ENCODE data around the gene MCF2L.
A peak's percentile ranks its signal among the peaks of the same experiment; 100 is the strongest.
"Not testable (repeated sequence)": the region's sequence is repeated elsewhere in the genome, so short reads cannot be mapped to it uniquely, and the experiment has no call there.

Gene MCF2L

DNA sequence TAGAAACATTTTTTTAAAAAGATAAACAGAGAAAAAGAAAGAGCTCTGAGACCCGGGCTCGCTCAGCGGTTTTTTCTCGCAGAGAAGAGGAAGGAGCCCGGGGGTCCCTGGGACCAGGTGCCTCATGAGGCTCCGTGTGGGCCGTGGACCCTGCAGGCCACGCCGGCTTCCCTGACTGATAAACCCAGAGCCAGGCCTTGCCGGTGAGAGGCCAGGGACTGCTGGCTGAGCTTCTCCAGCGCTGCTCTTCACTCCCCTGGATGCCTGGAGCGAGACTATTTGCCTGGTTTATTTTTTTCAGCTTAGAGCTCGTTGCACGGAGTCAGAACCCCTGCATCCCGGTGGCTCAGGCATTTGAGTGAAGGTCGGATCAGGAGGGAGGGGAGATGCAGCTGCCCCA lies 83.2 kb downstream of the MCF2L start:
- DNase-seq (ENCODE audit: low read depth): no peak

DNA sequence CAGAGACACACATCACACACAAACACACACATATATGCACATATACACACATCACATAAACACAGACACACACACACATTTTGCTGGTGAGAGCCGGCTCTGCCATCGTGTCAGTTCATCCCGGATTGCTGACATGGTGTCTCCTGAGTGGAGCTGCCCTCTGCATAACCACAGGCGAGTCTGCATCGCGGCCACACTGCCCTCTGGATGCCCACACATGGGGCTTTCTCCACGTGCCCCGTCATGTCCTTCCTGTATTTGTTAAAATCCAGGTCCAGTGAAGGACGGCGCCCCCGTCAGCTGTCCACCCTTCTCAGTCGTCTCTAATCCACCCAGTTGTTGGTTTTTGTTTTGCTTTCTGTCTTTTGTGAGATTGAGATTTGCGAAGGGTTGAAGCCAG lies 84.0 kb downstream of the MCF2L start:
- no peak for DNase-seq (ENCODE audit: low read depth)

DNA sequence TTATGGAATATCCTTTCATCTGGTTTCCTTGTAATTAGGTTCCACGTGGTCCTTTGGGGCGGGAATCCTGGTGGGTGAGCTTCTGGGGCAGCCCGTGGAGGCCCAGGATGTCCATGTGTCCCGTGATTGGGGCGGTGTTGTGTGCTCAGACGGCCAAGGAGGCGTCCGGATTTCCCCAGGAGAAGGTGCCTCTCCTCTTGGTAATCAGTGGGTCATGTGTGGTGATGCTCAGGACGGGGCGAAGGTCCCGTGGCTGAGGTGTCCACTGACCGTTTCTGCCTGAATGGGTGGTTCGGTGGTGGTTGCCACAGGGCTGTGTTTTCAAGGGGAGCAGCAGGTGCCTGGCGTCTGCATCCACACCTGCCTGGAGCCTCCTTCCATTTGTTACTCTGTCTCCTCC lies 84.4 kb downstream of the MCF2L start:
- DNase-seq (ENCODE audit: low read depth): no peak

DNA sequence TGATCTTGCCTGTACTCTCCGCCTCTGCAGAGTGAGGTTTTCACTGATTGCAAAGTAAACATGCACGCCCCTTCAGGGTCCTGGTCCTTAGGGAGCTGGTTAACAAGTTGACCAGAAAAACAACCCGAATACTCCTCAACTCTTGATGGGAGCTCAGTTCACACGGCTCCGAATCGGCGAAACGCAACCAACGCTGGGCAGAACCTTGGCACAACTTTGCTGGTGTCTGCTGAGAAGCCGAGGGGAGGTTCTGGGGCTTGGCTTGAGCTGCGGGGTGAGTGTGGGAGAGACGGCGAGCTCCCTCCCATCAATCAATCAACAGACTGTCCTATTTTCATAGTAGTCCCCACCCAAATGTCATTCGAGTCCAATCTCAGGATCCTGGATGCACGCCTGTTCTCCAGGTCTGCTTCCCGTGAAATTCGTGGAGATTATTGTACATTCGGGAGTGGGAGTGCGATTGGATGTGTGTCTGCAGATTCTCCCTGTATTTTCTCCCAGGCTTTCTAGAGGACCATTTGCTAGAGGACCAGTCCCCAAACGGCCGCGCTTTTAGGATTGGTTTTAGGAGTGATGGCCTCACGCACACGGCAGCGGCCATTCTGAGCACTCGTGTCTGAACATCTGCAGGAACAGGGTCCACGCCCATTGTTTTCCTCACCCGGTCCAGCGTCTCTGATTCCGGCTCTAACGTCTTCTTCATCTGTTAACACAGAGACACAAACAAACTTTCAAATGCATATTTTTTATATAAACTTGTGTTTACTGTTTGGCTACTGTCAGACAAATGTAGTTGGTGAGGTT lies 85.0 kb downstream of the MCF2L start:
- no peak for DNase-seq (ENCODE audit: low read depth)

DNA sequence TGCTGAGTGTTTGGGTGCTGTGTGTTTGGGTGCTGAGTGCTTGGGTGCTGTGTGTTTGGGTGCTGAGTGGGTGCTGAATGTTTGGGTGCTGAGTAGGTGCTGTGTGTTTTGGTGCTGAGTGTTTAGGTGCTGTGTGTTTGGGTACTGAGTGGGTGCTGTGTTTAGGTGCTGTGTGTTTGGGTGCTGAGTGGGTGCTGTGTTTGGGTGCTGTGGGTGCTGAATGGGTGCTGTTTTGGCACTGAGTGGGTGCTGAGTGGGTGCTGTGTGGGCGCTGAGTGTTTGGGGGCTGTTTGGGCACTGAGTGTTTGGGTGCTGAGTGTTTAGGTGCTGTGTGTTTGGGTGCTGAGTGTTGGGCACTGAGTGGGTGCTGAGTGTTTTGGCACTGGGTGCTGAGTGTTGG lies 88.1 kb downstream of the MCF2L start:
- no peak for DNase-seq (ENCODE audit: low read depth)

DNA sequence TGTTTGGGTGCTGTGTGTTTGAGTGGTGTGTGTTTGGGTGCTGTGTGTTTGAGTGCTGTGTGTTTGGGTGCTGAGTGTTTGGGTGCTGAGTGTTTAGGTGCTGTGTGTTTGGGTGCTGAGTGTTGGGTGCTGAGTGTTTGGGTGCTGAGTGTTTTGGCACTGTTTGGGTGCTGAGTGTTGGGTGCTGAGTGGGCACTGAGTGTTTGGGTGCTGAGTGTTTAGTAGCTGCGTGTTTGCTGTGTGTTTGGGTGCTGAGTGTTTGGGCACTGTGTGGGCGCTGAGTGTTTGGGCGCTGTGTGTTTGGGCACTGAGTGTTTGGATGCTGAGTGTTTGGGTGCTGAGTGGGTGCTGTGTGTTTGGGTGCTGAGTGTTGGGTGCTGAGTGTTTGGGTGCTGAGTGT lies 88.5 kb downstream of the MCF2L start:
- not testable (repeated sequence) for DNase-seq (ENCODE audit: low read depth)

DNA sequence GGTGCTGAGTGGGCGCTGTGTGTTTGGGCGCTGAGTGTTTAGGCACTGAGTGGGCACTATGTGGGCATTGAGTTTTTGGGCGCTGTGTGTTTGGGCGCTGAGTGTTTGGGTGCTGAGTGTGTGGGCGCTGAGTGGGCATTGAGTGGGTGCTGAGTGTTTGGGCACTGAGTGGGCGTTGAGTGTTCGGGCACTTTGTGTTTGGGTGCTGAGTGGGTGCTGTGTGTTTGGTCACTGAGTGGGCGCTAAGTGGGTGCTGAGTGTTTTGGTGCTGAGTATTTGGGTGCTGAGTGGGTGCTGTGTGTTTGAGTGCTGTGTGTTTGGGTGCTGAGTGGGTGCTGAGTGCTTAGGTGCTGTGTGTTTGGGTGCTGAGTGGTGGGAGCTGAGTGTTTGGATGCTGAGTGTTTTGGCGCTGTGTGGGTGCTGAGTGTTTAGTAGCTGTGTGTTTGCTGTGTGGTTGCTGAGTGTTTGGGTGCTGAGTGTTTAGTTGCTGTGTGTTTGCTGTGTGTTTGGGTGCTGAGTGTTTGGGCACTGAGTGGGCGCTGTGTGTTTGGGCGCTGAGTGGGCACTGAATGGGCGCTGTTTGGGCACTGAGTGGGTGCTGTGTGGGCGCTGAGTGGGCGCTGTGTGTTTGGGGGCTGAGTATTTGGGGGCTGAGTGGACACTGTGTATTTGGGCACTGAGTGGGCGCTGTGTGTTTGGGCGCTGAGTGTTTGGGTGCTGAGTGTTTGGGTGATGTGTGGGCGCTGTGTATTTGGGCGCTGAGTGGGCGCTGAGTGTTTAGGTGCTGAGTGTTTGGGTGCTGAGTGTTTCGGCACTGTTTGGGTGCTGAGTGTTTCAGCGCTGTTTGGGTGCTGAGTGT lies 89.3 kb downstream of the MCF2L start:
- no peak for DNase-seq (ENCODE audit: low read depth)

DNA sequence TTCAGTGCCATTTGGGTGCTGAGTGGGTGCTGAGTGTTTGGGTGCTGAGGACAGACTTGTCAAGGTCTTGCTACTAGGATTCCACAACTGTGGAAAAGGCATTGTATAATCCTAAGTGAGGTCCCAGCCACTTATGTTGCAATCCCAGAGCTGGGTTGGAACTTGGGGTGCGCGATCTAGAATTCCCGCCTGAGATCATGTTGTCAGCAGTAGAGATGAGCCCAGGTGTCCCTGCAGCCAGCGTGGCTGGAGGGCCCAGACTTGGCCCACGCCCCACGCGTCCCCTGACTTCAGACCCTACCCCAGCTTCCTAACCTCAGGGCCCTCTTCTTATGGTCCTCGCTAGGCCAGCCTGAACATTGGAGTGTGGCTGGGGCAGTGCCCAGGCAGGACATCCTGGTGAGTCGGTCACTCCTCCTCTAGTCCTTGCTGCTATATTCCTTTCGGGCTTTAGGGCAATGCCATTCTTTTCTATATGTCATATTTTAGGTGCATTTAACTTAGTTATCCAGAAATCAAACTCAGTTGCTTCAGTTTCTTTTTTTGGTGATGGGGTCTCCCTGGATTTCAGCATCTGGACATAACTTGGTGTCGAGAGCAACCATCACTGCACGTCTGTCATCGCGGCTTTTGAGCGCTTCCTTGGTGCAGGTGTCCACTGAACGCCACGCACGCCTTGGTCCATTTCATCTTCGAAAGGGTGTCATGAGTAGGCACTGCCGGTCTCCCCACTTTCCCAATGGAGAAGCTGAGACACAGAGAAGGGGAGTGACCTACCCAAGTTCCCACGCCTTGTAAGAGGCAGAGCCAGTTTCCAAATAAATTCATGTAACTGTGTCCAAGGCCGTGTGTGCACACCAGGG lies 90.2 kb downstream of the MCF2L start:
- no peak for DNase-seq (ENCODE audit: low read depth)

DNA sequence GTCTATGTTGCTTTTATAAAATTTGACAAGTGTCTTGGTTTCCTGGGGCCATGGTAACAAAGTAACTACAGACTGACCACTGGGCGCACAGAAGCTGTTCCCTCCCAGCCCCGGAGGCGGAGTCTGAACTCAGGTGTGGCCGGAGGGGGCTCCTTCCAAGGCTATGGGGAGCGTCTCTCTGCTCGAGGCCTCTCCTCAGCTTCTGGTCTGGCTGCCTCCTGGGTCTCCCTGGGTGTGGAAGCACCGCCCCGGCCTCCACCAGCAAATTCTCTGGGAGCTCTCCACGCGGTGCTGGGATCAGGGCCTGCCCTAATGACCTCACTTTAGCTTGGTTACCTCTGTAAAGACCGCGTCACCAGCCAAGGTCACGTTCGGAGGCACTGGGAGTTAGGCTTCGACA lies 90.9 kb downstream of the MCF2L start:
- DNase-seq (ENCODE audit: low read depth): no peak

DNA sequence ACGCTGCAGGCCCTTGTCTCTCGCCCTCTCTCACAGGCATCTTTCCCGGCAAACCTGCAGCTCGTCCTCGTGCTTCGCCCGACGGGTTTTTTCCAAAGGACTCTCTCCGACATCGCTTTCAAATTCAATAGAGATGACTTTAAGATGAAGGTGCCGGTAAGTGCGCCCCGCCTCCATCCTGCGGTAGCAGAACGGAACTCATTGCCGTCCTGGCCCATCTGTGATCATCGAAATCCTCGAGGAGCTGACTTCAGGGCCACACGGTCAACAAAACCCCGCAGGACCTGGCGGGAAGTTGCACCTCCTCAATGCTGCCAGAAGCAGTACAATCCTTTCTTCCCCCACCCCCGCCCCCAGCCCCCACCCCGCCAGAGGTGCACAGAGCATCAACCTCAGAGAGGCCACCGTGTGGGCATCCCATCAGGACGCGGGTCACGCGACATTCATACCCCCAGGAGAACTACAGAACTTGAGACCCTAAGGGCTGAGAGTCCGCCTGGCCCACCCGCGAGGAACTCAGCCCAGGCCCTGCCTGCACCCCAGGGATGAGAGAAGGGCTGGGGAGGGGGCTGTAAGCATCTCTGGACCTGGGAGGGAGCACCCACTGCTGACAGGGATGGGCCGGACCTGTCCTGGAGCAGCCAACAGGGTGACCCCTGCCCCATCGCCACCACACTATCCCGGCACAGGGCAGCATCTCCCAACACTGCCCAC lies 91.7 kb downstream of the MCF2L start:
- no peak for DNase-seq (ENCODE audit: low read depth)

DNA sequence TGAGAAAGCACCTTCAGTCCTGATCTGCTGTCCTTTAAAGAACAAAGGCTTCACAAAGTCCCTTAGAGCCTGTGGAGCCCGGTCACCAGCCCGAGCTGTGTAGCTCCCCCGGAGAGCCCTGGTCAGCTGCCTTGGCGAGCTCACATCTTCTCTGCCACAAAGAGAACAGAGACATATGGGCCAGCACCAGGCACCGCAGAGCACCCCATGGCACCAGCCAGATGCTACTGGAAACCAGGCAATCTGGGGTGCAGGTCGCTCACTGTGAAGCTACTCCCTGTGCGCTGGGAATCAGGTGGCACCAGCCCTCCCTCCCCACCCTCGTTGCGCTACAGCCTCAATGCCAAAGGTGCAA lies 92.2 kb downstream of the MCF2L start:
- DNase-seq (ENCODE audit: low read depth): no peak

DNA sequence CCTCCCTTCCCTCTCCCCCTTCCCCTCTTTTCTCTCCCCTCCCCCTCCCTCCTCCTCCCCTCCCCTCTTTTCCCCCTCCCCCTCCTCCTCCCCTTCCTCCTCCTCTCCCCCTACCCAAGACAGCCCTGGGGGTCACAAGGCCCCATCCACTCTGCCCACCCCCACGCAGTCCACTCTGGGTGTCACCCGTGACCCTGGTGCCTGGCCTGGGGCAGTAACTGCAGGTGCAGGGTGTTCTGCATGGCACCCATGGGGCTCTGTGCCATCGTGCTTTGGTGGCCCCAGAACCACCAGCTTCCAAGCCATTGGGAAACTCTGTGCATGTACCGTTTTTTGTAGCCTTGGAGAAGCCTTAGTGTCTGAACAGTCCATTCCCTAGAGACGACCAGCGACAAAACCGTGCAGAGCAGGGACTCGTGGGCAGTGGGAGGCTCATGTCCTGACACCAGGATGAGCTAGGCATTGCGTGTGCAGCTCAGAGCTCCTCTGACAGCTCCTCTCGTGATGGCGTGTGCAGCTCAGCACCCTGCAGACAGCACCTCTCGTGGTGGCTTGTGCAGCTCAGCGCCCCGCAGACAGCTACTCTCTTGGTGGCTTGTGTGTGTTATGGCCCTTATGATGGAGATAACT lies 92.9 kb downstream of the MCF2L start:
- DNase-seq (ENCODE audit: low read depth): no peak

DNA sequence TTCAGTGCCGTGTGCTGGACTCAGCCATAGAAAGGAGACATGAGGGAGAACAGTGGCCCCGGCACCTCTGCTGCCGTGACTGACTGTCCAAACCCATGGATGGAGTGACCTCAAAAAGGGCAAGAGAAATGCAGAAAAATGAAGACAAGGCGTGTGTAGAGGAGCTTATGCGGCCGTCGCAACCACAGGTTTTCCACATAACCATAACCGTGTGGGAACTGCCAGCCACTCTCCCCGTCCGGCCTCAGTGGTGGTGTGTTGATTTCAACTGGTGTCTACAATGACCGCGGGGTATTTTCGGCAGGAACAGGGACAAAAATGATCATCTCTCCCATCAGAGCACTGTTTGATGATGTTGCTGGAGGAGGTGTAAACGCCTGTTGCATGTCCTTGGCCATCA lies 93.7 kb downstream of the MCF2L start:
- DNase-seq (ENCODE audit: low read depth): no peak

DNA sequence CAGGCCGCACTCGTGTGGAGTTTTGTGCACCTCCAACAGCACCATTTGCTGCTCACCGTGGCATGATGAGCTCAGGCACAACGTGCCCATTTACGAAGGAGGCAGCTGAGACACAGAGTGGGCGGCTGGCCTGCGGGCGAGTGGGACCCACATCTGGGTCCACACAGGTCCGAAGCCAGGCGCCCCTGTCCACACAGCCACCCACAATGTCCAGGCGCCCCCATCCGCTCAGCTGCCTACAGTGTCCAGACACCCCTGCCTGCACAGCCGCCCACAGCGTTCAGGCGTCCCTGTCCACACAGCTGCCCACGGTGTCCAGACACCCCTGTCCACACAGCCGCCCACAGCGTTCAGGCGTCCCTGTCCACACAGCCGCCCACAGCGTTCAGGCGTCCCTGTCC lies 94.1 kb downstream of the MCF2L start:
- no peak for DNase-seq (ENCODE audit: low read depth)

DNA sequence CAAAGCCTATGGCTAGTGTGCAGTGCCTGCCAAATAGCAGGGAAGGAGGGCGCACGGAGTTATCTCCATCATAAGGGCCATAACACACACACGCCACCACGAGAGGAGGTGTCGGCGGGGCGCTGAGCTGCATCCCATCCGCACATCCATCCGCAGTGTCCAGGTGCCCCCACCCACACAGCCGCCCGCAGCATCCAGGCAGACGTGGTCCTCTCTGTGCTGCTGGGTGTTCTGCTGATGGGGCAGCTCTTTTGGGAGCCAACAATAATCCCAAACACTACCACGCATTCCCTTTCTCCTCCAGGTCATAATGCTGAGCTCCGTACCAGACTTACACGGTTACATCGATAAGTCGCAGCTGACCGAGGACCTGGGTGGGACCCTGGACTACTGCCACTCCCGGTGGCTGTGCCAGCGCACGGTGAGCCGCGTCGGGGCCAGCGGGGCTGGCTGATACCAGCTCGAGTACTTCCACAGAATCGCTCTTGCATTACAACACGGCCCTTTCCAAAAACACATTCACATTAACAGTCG lies 95.1 kb downstream of the MCF2L start:
- no peak for DNase-seq (ENCODE audit: low read depth)

DNA sequence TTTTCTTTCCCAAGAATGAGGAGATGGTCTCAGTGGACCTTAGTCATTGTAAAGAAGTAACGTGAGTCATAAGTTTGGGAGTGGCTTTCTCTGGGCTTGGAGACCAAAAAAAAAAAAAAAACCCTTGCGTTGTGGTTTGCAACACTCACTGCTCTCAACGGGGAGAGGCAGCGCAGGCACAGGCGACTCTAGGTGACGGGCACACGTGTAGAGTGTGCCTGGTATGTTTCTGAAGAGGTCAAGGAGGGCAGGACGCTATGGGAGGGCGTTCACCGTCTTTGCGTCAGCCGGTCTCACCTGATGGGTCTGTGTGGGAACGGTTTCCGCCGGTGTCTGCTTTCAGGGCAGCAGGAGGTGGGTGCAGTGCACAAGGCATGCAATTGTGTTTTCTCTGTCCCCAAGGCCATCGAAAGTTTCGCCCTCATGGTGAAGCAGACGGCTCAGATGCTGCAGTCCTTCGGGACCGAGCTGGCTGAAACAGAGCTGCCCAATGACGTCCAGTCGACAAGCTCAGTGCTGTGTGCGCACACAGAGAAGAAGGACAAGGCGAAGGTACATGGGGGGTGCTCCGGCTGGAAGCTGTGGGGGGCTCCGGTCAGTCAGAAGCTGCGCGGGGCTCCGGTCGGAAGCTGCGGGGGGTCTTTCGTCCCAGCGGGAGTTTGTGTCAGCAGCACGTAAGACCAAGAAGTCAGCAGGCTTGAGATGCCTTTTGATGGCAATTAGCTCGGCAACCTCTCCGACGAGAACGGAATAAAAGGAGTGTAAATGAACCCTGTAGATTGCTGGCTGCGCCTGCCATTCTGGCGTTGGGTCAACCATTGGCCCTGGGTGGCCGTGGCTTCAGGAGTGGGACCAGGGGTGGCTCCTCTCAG lies 95.8 kb downstream of the MCF2L start:
- DNase-seq (ENCODE audit: low read depth): peak; percentile 57

DNA sequence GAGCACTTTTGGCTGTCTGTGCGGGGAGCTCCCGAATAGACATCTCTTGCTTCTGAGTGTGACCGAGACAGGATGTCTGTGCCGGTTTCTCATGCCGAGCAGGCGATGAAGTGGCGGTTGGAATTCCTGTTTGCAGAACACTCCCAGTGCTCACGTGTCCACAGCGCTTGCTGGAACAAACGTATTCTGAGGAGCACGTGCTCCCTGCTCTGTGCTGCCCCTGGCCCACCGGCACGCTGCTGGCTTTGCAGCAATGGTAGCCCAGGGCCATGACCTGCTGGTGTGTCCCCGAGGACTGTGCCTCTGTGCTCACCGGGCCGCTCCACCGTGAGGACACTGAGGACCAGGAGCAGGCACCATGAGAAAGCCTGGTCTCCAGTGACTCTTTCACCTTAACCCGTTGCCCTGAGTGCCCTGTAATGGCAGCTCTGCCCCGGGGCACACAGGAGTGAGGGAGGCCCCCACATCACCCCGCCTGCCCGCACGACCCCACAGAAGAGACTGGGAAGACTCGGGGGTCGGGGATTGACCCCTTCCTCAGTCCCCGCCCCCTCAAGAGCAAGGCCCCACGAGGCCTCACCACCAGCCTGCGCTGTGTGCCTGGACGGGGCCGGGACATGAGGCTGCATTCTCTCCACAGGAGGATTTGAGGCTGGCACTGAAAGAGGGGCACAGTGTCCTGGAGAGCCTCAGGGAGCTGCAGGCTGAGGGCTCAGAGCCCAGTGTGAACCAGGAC lies 96.6 kb downstream of the MCF2L start:
- peak; percentile 27 for DNase-seq (ENCODE audit: low read depth)

DNA sequence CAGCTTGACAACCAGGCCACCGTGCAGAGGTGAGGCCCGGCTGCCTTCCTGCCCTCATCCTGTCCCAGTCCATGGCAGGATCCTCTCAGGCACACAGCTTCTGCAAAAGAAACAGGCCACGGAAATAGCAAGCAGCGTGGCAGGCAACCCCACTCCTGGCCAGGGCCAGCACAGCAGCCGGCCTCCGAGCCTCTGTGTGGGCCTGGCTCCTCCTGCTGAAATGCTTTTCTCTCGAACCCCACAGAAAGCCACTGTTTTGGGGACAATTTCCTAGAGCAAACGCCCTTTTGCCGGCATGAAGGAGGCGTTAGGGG lies 97.1 kb downstream of the MCF2L start:
- no peak for DNase-seq (ENCODE audit: low read depth)

DNA sequence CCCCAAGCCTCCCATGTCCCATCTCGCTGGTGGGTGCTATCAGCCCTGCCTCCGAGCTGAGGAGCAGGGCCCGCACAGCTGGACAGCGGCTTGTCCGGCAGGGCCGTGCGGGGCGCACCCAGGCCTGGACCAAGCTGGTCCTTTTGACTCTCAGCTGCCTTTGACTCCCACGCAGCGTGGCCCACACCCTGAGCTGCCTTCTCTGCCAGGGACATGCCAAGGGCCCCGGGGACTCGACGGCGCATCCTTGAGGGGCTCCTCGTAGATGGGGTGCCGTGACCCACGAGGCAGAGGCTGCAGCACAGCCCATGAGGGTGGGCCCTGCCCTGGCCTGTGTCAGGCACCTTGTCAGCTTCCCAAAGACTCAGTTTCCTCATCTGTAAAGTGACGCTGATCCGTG lies 97.7 kb downstream of the MCF2L start:
- no peak for DNase-seq (ENCODE audit: low read depth)
